ENCODE measurements around the gene OSBPL9.
"Not testable (repeated sequence)": the region's sequence is repeated elsewhere in the genome, so short reads cannot be mapped to it uniquely, and the experiment has no call there.

OSBPL9 gene

DNA sequence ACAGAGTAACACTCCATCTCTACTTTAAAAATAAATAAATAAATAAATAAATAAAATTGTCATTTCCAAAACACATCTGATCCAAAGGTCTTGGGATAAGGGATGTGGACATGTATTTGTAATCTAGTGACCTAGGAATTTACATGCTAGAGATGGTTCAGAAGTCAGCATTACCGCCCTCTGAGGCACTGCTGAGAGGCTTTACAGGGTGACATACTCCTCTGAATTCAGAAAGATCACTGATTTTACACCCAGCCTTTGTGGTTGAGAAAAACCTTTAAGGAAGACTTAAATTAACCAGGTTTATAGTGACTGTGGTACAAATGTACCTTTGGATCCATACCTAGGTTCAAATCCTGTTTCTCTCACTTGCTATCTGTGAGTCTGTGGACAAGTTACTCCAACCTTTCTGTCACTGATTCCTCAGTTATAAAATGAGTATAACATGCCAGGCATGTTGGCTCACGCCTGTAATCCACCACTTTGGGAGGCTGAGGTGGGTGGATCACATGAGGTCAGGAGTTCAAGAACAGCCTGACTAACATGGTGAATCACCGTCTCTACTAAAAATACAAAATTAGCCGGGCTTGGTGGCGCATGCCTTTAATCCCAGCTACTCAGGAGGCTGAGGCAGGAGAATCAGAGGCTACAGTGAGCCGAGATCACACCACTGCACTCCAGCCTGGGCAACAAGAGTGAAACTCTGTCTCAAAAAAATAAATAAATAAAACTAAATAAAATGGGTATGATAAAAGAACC lies 20.1 kb downstream of the OSBPL9 start:
- DNase-seq (ENCODE audit: low read depth), result peak; percentile 91

DNA sequence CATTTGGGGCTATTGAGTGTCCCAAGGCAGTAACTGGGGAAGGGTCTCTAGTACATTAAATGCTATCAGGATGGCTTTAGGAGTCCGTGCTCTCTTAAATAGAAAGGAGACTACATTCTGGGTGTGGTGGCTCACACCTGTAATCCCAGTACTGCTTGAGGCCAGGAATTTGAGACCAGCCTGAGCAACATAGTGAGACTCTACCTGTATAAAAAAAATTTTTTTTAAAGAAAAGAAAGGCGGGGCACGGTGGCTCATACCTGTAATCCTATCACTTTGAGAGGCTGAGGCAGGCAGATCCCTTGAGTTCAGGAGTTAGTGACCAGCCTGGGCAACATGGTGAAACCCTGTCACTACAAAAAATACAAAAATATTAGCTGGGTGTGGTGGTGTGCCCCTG lies 21.5 kb downstream of the OSBPL9 start:
- DNase-seq (ENCODE audit: low read depth), result no peak

- no peak for DNase-seq (ENCODE audit: low read depth)
Measured at GRCh38 chr1:51639694-51640093, 22.8 kb downstream of the OSBPL9 start.

- peak; percentile 22 for DNase-seq (ENCODE audit: low read depth)
Measured at GRCh38 chr1:51641096-51641495, 24.2 kb downstream of the OSBPL9 start.

GRCh38 chr1:51642739-51643142 lies 25.8 kb downstream of the OSBPL9 start:
- peak; percentile 98 for DNase-seq (ENCODE audit: low read depth)

GRCh38 chr1:51643362-51643761 lies 26.5 kb downstream of the OSBPL9 start:
- no peak for DNase-seq (ENCODE audit: low read depth)

DNA sequence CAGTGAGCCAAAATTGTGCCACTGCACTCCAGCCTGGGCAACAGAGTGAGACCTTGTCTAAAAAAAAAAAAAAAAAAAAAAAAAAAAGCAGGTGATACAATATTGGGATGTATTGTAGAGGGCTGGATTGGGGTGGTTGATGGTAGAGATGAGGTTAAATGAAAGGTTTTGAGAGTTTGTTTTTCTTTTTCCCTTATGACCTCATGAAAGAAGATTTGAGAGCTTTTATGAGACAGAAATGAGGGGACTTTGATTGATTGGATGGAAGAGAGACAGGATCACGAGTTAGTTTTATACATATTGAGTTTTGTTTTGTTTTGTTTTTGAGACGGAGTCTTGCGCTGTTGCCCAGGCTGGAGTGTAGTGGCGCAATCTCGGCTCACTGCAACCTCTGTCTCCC lies 27.1 kb downstream of the OSBPL9 start:
- DNase-seq (ENCODE audit: low read depth), result no peak

DNA sequence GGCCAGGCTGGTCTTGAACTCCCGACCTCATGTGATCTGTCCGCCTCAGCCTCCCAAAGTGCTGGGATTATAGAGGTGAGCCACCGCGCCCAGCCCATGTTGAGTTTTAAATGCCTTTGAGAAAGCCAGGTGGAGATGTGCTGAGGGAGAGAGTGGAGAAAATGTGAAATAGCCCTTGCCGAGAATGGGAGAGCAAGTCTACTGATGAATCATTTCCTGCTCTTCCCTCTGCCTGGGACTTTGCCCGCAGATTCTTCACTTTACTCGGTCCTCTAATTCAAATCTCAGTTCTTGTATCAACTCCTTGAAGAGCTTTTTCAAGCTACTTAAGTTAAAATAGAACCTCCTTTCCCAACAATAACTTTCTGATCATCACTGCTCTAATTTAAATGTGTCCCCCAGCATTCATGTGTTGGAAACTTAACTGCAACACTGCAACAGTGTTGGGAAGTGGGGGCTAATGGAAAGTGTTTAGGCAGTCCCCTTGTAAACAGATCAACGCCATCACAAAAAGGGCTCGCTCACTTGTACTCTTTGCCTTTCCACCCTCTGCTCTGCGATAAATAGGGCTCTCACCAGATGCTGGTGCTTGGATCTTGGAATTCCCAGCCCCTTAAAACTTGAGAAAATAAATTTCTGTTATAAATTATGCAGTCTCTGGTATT lies 27.8 kb downstream of the OSBPL9 start:
- peak; percentile 85 for DNase-seq (ENCODE audit: low read depth)

DNA sequence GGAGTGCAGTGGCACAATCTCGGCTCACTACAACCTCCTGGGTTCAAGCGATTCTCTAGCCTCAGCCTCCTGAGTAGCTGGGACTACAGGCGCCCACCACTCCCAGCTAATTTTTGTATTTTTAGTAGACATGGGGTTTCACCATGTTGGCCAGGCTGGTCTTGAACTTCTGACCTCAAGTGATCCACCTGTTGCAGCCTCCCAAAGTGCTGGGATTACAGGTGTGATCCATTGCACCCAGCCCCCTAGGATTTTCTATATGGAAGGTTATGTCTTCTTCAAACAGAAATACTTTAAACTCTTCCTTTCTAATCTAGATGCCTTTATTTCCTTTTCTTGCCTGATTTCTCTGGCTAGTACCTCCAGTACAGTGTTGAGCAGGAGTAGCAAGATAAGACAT lies 29.7 kb downstream of the OSBPL9 start:
- DNase-seq (ENCODE audit: low read depth), result not testable (repeated sequence)

GRCh38 chr1:51648180-51649109 lies 31.6 kb downstream of the OSBPL9 start:
- DNase-seq (ENCODE audit: low read depth), result peak; percentile 98

DNA sequence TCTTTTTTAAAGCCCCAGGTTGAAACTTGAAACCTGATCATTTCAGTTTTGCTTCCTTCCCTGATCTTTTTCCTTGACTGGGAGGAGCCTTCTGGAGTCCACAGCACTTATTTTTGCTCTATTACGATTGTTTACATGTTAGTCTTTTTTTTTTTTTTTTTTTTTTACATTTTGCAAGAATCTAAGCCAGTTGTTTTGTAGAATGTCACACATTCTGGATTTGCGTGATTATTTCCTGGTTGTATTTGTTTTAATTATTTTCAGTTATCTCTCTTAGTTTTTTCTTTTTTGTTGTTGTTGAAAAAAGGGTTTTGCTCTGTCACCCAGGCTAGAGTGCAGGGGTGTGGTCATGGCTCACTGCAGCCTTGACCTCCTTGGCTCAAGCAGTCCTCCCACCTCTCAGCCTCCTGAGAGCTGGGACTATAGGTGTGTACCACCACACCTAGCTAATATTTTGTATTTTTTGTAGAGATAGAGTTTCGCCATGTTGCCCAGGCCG lies 32.8 kb downstream of the OSBPL9 start:
- peak; percentile 37 for DNase-seq (ENCODE audit: low read depth)

GRCh38 chr1:51650198-51650597 lies 33.3 kb downstream of the OSBPL9 start:
- DNase-seq (ENCODE audit: low read depth), result peak; percentile 27

- no peak for DNase-seq (ENCODE audit: low read depth)
Measured at GRCh38 chr1:51651552-51651942, 34.7 kb downstream of the OSBPL9 start.

DNA sequence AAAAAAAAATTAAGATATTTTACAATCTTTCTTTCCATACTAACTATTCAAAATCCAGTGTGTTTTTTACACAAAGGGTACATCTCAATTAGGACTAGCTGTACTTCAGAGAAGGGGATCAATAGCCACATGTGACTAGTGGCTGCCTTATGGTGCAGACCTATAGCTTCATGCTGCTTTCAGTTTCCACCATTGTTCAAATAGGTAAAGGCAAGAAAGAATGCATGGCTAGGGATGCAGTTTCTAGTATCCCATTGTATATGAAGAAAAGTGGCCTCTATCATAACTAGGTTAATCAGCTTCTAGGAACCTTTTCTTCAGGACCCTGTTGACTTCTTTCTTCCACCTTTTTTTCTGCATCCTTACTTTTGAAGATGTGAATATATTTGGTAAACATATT lies 35.7 kb downstream of the OSBPL9 start:
- DNase-seq (ENCODE audit: low read depth), result no peak

DNA sequence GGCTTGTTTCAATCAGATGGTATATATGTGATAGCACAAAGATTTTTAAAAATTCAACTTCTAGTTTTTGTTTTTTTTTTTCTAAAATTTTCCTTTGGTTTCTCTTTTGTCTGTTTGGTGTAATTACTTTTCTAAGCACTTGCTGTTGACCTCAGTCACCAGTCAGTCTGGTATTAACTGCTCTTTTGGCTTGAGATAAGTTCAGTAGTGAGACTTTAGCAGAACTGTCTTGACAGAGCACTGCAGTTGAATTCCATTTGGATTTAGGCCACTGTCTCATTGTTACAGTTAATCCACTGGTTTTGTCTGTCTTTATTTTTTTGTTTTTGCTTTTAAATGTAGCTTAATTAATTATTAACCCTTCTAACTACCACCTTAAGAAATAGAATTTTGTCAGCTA lies 36.2 kb downstream of the OSBPL9 start:
- DNase-seq (ENCODE audit: low read depth), result peak; percentile 56

GRCh38 chr1:51654000-51654399 lies 37.1 kb downstream of the OSBPL9 start:
- no peak for DNase-seq (ENCODE audit: low read depth)

GRCh38 chr1:51656374-51656773 lies 39.5 kb downstream of the OSBPL9 start:
- DNase-seq (ENCODE audit: low read depth), result no peak

GRCh38 chr1:51660580-51660979 lies 43.7 kb downstream of the OSBPL9 start:
- DNase-seq (ENCODE audit: low read depth), result no peak

DNA sequence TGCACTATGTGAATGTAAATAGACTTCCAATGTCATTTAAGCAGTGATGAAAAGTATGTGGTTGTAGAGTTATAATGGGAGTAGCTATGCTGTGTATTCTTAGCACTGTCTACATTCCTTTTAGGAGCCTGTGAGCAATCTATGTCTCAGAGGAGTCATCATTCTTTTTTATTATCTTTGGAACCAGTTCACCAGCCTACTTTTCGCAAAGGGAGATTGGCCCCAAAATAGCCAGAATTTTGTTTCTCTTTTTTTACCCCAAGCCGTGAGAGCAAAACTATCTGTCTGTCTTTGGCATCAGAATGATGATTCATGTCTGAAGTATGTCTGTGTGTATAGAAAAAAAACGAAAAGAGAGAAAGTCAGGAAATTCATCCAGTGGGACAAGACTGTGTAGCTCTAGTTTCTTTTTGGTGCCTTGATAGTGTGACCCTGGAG lies 44.2 kb downstream of the OSBPL9 start:
- DNase-seq (ENCODE audit: low read depth), result peak; percentile 91

GRCh38 chr1:51663105-51663504 lies 46.2 kb downstream of the OSBPL9 start:
- no peak for DNase-seq (ENCODE audit: low read depth)

DNA sequence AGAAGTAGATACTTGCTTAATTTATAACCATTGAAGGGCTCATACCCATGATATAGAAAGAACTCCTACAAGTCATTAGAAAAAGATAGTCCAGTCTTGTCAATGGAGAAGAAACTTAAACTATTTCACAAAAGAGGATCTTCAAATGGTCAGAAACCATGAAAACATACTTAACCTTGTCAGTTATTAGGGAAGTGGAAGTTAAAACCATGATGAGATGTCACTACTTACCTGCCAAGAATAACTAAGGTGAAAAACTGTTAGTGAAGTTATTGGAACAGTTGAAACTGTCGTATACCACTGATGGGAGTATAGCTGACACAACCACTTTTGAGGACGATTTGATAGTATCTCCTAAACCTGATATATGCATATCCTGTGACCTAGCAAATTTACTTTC lies 46.8 kb downstream of the OSBPL9 start:
- no peak for DNase-seq (ENCODE audit: low read depth)

Measured in amniotic epithelial cell (primary cell).